Psoas muscle (tissue), 8 donors: ENCODE data around the gene MRPL19. TPM values are rescaled to one million over a fixed set of nuclear protein-coding genes. Genes with fewer than 3 reads are reported as not detected.

Source experiments
- ATAC-seq, 4 donors: fragments of 200-7000 bp; cut with Tn5 transposase; one replicate each; pipeline ENCODE4 v1.9.1; 2020; ENCODE audit warnings: moderate library complexity in 3 of 4, mild to moderate bottlenecking in 2 of 4
- DNase-seq, 2 donors: peaks; one replicate each; pipeline ENCODE4 v3.0.0-alpha.2; 2020
- H3K27ac ChIP-seq: fragments of 200-600 bp; one replicate; pipeline ENCODE4 v1.8.0; 2022
- H3K27me3 ChIP-seq, 3 donors: fragments of 200-600 bp in 1 of 3; one replicate each; pipeline versions ENCODE4 v1.6.1 to v1.8.0; 2013 to 2022; ENCODE audit warnings: low read length in 2 of 3, mild to moderate bottlenecking in 2 of 3, moderate library complexity in 1 of 3; ENCODE audit not compliant: insufficient read depth in 3 of 3
- H3K36me3 ChIP-seq, 2 donors: fragments of 200-600 bp in 1 of 2; one replicate each; pipeline versions ENCODE4 v1.6.1 to v1.8.0; 2013 to 2022; ENCODE audit warnings: low read depth in 1 of 2, mild to moderate bottlenecking in 1 of 2, moderate library complexity in 1 of 2; ENCODE audit not compliant: insufficient read depth in 1 of 2
- H3K4me1 ChIP-seq: fragments of 200-600 bp; one replicate; pipeline ENCODE4 v1.8.0; 2022
- H3K4me3 ChIP-seq: fragments of 200-600 bp; one replicate; pipeline ENCODE4 v1.8.0; 2022; ENCODE audit warnings: mild to moderate bottlenecking
- H3K9me3 ChIP-seq: fragments of 200-600 bp; one replicate; pipeline ENCODE4 v1.8.0; 2022
- WGBS, 3 donors: extraction: QIAGEN DNeasy Blood & Tissue Kit; methylation state at CpG; one replicate each; pipeline versions ENCODE4 v1.1.6 to v1.1.7; 2013; 5-methylcytosine and 5-hydroxymethylcytosine counted together
- intact Hi-C, 2 donors: fragments of 100-400 bp; cut with DNase I; formaldehyde crosslinking; loops; one replicate each; pipeline versions ENCODE4 v1.11.0 to v1.14.2; 2022
- polyA plus RNA-seq, 3 donors: library from polyadenylated mRNA; stranded (reverse); fragments of 200-250 nt; gene quantifications; one replicate each; pipeline ENCODE4 v1.2.3, GENCODE V29; 2013
- total RNA-seq, 4 donors: library from RNA; stranded (reverse); fragmentation: NEBNext Ultra II Directional in 2 of 4; extraction: Animal tissue kit (Norgen Biotek cat#: 25700) in 2 of 4; gene quantifications; one replicate each; pipeline versions ENCODE4 v1.2.1 to v1.2.4, GENCODE V29; 2021 to 2023
- TF ChIP-seq, protein P1 (sequence below): fragments of 200-600 bp; IDR thresholded peaks from one replicate; pipeline ENCODE4 v1.8.0; 2022; ENCODE audit warnings: antibody characterized with exemption
- donor health status: healthy with polysubstance abuse.
- donor health status: DM: no; HTN: no; CAD: no; lungs with moderate emphysema.
- donor health status: Bipolar disorder and iron deficiency.
- donor health status: healthy.
- donor health status: DM: yes; HTN: yes; CAD: no.
- donor health status: DM: no; HTN: no; CAD: no.
- donor health status: DM: no; HTN: no; CAD: no.
- donor health status: DM: yes; HTN: yes; CAD: no.

The MRPL19 gene
- total and polyA plus RNA-seq, 7 donors: 32.4 to 88.1 (median 68.6) TPM

DNA sequence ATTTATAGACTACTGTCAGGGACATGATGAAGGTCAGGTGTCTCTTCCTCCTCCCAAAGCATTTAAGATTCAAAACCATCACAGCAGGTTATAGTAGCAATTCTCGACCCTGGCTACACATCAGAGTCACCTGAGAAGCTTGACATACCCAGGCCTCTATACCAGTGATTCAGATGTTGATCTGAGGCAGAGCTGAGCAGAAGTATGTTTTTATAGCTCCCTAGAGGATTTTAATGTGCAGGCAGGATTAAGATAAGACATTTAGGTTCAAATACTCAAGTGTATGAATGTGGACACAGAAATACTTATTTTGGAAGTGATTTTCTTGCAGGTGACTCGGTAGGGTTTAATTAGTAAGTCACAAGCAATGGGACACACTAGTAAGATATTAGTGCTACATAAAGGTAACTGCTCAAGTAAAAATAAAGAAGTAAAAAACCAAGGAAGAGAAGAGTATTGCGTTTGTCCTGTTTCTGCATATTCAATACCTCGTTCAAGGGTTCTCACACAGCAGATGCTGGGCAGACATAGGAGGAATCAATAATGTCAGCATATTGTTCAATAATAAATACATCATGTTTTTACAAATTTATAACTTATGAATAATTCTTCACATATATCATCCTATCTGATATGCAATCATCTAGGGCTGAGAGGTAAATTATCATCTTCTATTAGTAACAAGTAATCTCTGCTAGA, 57.2 kb downstream of the MRPL19 start:
- H3K4me1 ChIP-seq: peaks cover 12% of the 10 kb centered on the region
- TF ChIP-seq, protein P1, sequence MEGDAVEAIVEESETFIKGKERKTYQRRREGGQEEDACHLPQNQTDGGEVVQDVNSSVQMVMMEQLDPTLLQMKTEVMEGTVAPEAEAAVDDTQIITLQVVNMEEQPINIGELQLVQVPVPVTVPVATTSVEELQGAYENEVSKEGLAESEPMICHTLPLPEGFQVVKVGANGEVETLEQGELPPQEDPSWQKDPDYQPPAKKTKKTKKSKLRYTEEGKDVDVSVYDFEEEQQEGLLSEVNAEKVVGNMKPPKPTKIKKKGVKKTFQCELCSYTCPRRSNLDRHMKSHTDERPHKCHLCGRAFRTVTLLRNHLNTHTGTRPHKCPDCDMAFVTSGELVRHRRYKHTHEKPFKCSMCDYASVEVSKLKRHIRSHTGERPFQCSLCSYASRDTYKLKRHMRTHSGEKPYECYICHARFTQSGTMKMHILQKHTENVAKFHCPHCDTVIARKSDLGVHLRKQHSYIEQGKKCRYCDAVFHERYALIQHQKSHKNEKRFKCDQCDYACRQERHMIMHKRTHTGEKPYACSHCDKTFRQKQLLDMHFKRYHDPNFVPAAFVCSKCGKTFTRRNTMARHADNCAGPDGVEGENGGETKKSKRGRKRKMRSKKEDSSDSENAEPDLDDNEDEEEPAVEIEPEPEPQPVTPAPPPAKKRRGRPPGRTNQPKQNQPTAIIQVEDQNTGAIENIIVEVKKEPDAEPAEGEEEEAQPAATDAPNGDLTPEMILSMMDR: no peak
- no peaks in the 10 kb centered on the region for H3K27me3 ChIP-seq
- 75 to 78% (median 75%) methylated on average over 4 of the region's 4 CpGs for WGBS, 3 donors
- no peak overlapping the region for H3K4me3 ChIP-seq
- no peaks in the 10 kb centered on the region for H3K9me3 ChIP-seq
- intact Hi-C loops: loop anchor here in 1 of 2 donors (10.0 kb wide), 1 partner anchor 49 kb away; no protein-coding TSS in a partner anchor
- no peak overlapping the region for H3K27ac ChIP-seq
- H3K36me3 ChIP-seq: peaks cover 7 to 82% of the 10 kb centered on the region in 2 donors
- DNase-seq: no peak
- ATAC-seq: no peak

DNA sequence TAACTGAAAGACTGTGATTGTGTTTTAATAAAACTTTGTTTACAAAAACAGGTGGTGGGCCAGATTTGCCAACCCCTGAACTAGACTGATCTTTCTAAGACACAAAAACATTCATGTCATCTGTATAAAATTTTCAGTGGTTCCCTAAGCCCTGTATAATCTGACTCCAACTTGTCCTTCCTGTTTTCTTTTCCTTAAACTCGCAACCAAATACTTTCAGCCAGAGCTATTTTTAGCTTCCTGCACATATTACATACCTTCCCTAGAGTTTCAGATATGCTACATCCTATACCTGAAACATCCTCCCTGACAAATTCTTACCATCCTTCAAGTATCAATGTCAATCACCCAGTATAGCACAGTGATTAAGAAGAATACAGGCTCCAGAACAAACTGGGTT, 59.3 kb downstream of the MRPL19 start:
- ATAC-seq: no peak
- 8 to 18% (median 18%) methylated on average over 1 of the region's 1 CpG for WGBS, 3 donors
- peak overlapping the region; percentile 24 for H3K27ac ChIP-seq
- intact Hi-C loops: loop anchor here (5.0 to 10.0 kb wide), 2 partner anchors 51 to 59 kb away; partner anchors contain the start of gene MRPL19 (in 1 of the 2)
- DNase-seq: no peak
- H3K4me3 ChIP-seq: no peak overlapping the region
- TF ChIP-seq, protein P1: no peak
- H3K36me3 ChIP-seq: peaks cover 4 to 60% of the 10 kb centered on the region in 2 donors
- no peaks in the 10 kb centered on the region for H3K27me3 ChIP-seq
- peaks cover 19% of the 10 kb centered on the region for H3K4me1 ChIP-seq
- H3K9me3 ChIP-seq: no peaks in the 10 kb centered on the region

DNA sequence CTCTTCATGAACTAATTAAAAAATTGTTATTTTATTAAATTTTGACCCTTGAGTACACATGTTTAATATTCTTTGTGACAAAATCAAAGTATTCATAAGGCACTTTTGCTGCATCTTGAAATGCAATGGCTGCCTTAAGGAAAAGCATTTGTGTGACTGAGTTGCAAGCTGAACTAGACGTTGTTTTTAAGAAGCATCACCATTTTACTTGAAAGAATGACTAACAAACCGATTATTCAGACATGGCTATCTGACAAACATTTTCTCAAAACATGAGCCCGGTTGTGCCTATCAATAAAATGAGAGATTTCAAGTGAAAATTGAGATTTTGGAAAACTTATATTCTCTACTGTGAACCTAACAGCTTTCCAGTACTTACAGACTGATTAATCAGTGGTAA, 61.3 kb downstream of the MRPL19 start:
- no peak for ATAC-seq
- intact Hi-C loops: loop anchor here (5.0 to 10.0 kb wide), 2 partner anchors 53 to 61 kb away; partner anchors contain the start of gene MRPL19 (in 1 of the 2)
- TF ChIP-seq, protein P1: no peak

DNA sequence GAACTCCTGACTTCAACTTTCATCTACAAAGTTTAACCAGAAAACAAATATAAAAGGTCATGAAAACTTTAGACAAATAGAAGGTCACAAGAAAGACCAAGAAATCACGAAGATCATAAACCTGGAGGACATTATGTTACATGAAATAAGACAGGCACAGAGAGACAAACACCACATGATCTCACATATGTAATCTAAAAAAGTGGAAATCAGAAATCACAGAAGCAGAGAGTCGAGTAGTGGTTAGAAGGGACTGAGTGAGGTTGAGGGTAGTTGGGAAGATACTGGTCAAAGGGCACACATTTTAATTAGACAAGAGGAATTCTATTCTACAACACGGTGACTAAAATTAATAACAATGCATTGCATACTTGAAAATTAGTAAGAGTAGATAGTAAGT, 62.7 kb downstream of the MRPL19 start:
- Histone ChIP-seq H3K27me3 (no peaks in the 10 kb centered on the region), H3K4me1 (peaks cover 19% of the 10 kb centered on the region), H3K4me3 (peak overlapping the region; percentile 85), H3K36me3 (peaks cover 2 to 26% of the 10 kb centered on the region in 2 donors), H3K27ac (no peak overlapping the region), H3K9me3 (no peaks in the 10 kb centered on the region)
- no peak for DNase-seq
- intact Hi-C loops: loop anchor here (5.0 to 10.0 kb wide), 2 partner anchors 54 to 62 kb away; partner anchors contain the start of gene MRPL19 (in 1 of the 2)
- no peak for ATAC-seq
- 25 to 42% (median 33%) methylated on average over 3 of the region's 3 CpGs for WGBS, 3 donors
- TF ChIP-seq, protein P1: no peak

More for the DNA sequence above, 61.3 kb downstream of the MRPL19 start:
- 57 to 72% (median 58%) methylated on average over 3 of the region's 3 CpGs for WGBS, 3 donors
- Histone ChIP-seq H3K4me1 (peaks cover 19% of the 10 kb centered on the region), H3K27ac (no peak overlapping the region), H3K36me3 (peaks cover 4 to 40% of the 10 kb centered on the region in 2 donors), H3K27me3 (no peaks in the 10 kb centered on the region), H3K4me3 (peak overlapping the region; percentile 85), H3K9me3 (no peaks in the 10 kb centered on the region)
- DNase-seq: no peak
